ENCODE results near the gene PSMG4.

DNA sequence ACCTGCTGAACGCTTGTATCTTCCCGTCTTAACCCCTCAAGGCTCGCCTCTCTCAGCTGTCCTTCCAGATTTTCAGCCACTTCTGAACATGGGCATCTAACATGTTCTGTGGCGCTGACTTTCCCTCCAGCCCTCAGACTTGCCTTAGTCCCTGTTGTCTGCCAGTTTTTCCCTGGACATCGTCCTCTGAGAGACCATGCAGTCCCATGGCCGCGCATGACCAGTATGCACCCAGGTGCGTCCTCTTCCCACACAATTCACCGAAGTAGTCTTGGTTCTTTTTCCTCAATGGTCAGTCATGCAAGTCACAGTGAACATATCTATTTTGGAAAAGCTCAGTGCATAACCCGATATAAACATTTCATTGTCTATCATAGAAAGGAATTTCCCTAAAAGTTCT lies 40.5 kb upstream of the PSMG4 start:
- TF ChIP-seq, protein P1, sequence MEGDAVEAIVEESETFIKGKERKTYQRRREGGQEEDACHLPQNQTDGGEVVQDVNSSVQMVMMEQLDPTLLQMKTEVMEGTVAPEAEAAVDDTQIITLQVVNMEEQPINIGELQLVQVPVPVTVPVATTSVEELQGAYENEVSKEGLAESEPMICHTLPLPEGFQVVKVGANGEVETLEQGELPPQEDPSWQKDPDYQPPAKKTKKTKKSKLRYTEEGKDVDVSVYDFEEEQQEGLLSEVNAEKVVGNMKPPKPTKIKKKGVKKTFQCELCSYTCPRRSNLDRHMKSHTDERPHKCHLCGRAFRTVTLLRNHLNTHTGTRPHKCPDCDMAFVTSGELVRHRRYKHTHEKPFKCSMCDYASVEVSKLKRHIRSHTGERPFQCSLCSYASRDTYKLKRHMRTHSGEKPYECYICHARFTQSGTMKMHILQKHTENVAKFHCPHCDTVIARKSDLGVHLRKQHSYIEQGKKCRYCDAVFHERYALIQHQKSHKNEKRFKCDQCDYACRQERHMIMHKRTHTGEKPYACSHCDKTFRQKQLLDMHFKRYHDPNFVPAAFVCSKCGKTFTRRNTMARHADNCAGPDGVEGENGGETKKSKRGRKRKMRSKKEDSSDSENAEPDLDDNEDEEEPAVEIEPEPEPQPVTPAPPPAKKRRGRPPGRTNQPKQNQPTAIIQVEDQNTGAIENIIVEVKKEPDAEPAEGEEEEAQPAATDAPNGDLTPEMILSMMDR (IDR thresholded peaks at IDR 0.05 in 2 of 3, conservative IDR thresholded peaks at IDR 0.05 in 1 of 3; ENCODE audit: borderline replicate concordance in 1 of 3, insufficient read depth in 1 of 3, low read depth in 2 of 3, low read length in 2 of 3), result no peak
- no peak for TF ChIP-seq YY1 (IDR thresholded peaks at IDR 0.05; ENCODE audit: extremely low read depth, insufficient replicate concordance, low read depth, low read length)
- no peak for TF ChIP-seq POLR2AphosphoS5 (IDR thresholded peaks at IDR 0.05; ENCODE audit: low read depth, low read length)
- no peak for TF ChIP-seq EZH2 (IDR thresholded peaks at IDR 0.05)
- no peak for TF ChIP-seq CBX3 (IDR thresholded peaks at IDR 0.05; ENCODE audit: low read depth)
- TF ChIP-seq POLR2A (IDR thresholded peaks at IDR 0.05; ENCODE audit: borderline replicate concordance, extremely low read depth, insufficient read depth, insufficient read length), result no peak
- TF ChIP-seq JUND (IDR thresholded peaks at IDR 0.05), result no peak
- no peak for TF ChIP-seq EZH2phosphoT487 (IDR thresholded peaks at IDR 0.05; ENCODE audit: borderline replicate concordance)
- TF ChIP-seq FOSL1 (IDR thresholded peaks at IDR 0.05; ENCODE audit: low read depth), result no peak
- no peak for TF ChIP-seq ZFX (IDR thresholded peaks at IDR 0.05)
- TF ChIP-seq TCF7L2 (IDR thresholded peaks at IDR 0.05; ENCODE audit: borderline replicate concordance, extremely low read depth, insufficient read depth, insufficient read length), result no peak
- TF ChIP-seq EGR1 (IDR thresholded peaks at IDR 0.05; ENCODE audit: low read depth), result no peak
- TF ChIP-seq, protein P2, sequence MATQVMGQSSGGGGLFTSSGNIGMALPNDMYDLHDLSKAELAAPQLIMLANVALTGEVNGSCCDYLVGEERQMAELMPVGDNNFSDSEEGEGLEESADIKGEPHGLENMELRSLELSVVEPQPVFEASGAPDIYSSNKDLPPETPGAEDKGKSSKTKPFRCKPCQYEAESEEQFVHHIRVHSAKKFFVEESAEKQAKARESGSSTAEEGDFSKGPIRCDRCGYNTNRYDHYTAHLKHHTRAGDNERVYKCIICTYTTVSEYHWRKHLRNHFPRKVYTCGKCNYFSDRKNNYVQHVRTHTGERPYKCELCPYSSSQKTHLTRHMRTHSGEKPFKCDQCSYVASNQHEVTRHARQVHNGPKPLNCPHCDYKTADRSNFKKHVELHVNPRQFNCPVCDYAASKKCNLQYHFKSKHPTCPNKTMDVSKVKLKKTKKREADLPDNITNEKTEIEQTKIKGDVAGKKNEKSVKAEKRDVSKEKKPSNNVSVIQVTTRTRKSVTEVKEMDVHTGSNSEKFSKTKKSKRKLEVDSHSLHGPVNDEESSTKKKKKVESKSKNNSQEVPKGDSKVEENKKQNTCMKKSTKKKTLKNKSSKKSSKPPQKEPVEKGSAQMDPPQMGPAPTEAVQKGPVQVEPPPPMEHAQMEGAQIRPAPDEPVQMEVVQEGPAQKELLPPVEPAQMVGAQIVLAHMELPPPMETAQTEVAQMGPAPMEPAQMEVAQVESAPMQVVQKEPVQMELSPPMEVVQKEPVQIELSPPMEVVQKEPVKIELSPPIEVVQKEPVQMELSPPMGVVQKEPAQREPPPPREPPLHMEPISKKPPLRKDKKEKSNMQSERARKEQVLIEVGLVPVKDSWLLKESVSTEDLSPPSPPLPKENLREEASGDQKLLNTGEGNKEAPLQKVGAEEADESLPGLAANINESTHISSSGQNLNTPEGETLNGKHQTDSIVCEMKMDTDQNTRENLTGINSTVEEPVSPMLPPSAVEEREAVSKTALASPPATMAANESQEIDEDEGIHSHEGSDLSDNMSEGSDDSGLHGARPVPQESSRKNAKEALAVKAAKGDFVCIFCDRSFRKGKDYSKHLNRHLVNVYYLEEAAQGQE (IDR thresholded peaks at IDR 0.05; ENCODE audit: low read depth), result no peak
- no peak for TF ChIP-seq SP1 (IDR thresholded peaks at IDR 0.05; ENCODE audit: low read depth)
